Prostate gland (tissue), 2 donors: ENCODE data around the gene YWHAB.

Experiments
- CTCF ChIP-seq, 4 experiments: fragments of 200-600 bp in 2 of 4; fragments of 450-650 bp in 2 of 4; sonication (generic) in 2 of 4; IDR thresholded peaks; 1 replicate in 3 of 4; 2 replicates in 1 of 4; pipeline ENCODE4 v1.5.1; 2016 to 2019; ENCODE audit warnings: antibody characterized with exemption in 4 of 4, mild to moderate bottlenecking in 2 of 4, moderate library complexity in 2 of 4
- POLR2A ChIP-seq: fragments of 450-650 bp; IDR thresholded peaks from one replicate; pipeline ENCODE4 v1.6.1; 2016; ENCODE audit warnings: antibody characterized with exemption, mild to moderate bottlenecking
- POLR2AphosphoS5 ChIP-seq: sonication (generic); formaldehyde crosslinking; IDR thresholded peaks from one replicate; pipeline ENCODE4 v1.6.1; 2017; ENCODE audit warnings: antibody characterized with exemption

DNA sequence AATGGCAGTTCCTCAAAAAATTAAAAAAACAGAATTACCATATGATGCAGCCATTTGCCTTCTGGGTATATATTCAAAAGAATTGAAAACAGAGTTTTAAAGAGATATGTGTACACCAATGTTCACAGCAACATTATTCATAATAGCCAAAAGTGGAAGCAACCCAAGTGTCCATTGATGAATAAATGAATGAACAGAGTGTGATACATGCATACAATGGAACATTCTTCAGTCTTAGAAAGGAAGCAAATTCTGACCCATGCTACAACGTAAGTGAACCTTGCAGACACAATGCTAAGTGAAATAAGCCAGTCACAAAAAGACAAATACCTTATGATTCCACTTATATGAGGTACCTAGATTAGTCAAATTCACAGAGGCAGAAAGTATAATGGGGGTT lies 34.7 kb upstream of the YWHAB start:
- TF ChIP-seq CTCF (IDR thresholded peaks at IDR 0.05), result no peak
- no peak for TF ChIP-seq POLR2AphosphoS5
- TF ChIP-seq POLR2A, result no peak
